Fibroblast of mammary gland (primary cell): ENCODE data around the gene HDAC1.

Experiments
- DNase-seq: peaks from one replicate; pipeline ENCODE4 v3.0.0-alpha.2; 2010; ENCODE audit warnings: low read depth
- H3K4me3 ChIP-seq: 2 replicates; pipeline ENCODE4 v1.5.1; 2011; ENCODE audit warnings: low read depth, mild to moderate bottlenecking, low read length, moderate library complexity; ENCODE audit not compliant: control insufficient read depth
- CTCF ChIP-seq: conservative IDR thresholded peaks from 2 replicates; pipeline ENCODE4 v1.5.1; 2011; ENCODE audit warnings: low read depth, low read length, inconsistent platforms; ENCODE audit not compliant: control insufficient read depth, insufficient read depth

The HDAC1 gene

GRCh38 chr1:32266921-32267591, 24.8 kb upstream of the HDAC1 start:
- H3K4me3 ChIP-seq, result no peak overlapping the region
- TF ChIP-seq CTCF, result no peak
- peak; percentile 15 for DNase-seq

- no peak for DNase-seq
- no peak overlapping the region for H3K4me3 ChIP-seq
- no peak for TF ChIP-seq CTCF
These were observed 22.1 kb upstream of the HDAC1 start for GRCh38 chr1:32269744-32270143.

DNA sequence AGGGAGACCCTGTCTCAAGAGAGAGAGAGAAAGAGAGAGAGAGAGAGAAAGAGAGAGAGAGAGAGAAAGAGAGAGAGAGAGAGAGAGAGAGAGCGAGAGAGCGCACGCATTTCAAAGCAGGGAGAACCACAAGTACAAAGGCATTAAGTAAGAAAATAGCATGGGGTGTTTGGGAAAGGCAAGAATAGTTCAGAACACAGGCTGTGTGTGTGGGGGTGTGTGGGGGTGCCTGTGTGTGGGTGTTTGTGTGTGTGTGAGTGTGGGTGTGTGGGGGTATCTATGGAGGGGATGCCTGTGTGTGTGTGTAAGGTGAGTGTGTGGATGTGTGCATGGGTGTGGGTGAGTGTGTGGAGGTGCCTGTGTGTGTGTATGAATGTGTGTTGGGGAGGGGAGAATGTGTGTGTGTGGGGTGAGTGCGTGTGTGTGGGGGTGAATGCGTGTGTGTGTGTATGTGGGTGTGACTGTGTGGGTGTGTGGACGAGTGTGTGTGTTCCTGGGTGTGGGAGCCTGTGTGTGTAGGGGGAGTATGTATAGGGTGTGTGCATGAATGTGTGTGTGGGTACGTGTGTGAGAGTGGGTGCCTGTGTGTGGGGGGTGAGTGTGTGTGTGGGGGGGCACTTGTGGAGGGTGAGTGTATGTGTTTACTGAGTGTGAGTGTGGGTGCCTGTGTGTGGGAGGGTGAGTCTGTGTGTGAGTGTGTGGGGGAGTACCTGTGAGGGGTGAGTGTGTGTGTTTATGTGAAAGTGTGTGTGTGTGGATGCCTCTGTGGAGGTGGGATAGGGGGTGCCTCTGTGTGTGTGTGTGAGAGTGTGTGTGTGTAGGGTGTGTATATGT, 19.1 kb upstream of the HDAC1 start:
- TF ChIP-seq CTCF, result no peak
- no peak overlapping the region for H3K4me3 ChIP-seq
- no peak for DNase-seq

GRCh38 chr1:32273391-32274208, 18.3 kb upstream of the HDAC1 start:
- no peak for DNase-seq
- H3K4me3 ChIP-seq, result no peak overlapping the region

GRCh38 chr1:32274646-32275340, 17.1 kb upstream of the HDAC1 start:
- no peak for TF ChIP-seq CTCF
- DNase-seq, result no peak
- H3K4me3 ChIP-seq, result no peak overlapping the region

More at GRCh38 chr1:32273391-32274208, 18.3 kb upstream of the HDAC1 start:
- no peak for TF ChIP-seq CTCF

- TF ChIP-seq CTCF, result no peak
These were observed 16.5 kb upstream of the HDAC1 start for GRCh38 chr1:32275424-32275823.

More at GRCh38 chr1:32275424-32275823, 16.5 kb upstream of the HDAC1 start:
- H3K4me3 ChIP-seq, result no peak overlapping the region
- DNase-seq, result peak; percentile 4
